HG02642 (cell line): ENCODE measurements around the gene ZNF618.
"Not testable (repeated sequence)": the region's sequence is repeated elsewhere in the genome, so short reads cannot be mapped to it uniquely, and the experiment has no call there.

ENCODE experiments used
- ATAC-seq: cut with Tn5 transposase; IDR thresholded peaks from one replicate; pipeline ENCODE4 v1.9.1; 2021; ENCODE audit warnings: mild to moderate bottlenecking; ENCODE audit not compliant: unreplicated experiment, poor library complexity

ZNF618 gene

GRCh38 chr9:113984639-113985380 is 108.7 kb downstream of the ZNF618 start:
- ATAC-seq, result no peak

GRCh38 chr9:113985968-113986585 is 110.0 kb downstream of the ZNF618 start:
- no peak for ATAC-seq

GRCh38 chr9:113986931-113987330 is 110.8 kb downstream of the ZNF618 start:
- no peak for ATAC-seq

- ATAC-seq, result no peak
These were observed 111.4 kb downstream of the ZNF618 start for GRCh38 chr9:113987526-113987925.

- ATAC-seq, result no peak
These were observed 112.4 kb downstream of the ZNF618 start for GRCh38 chr9:113988385-113989016.

- ATAC-seq, result no peak
These were observed 113.1 kb downstream of the ZNF618 start for GRCh38 chr9:113989017-113989713.

GRCh38 chr9:113989714-113990569 is 113.8 kb downstream of the ZNF618 start:
- ATAC-seq, result no peak

- no peak for ATAC-seq
These were observed 114.4 kb downstream of the ZNF618 start for GRCh38 chr9:113990570-113990907.

GRCh38 chr9:113990975-113991471 is 114.9 kb downstream of the ZNF618 start:
- no peak for ATAC-seq

GRCh38 chr9:113991714-113992113 is 115.6 kb downstream of the ZNF618 start:
- ATAC-seq, result no peak

- no peak for ATAC-seq
These were observed 116.3 kb downstream of the ZNF618 start for GRCh38 chr9:113992276-113992951.

- no peak for ATAC-seq
These were observed 116.9 kb downstream of the ZNF618 start for GRCh38 chr9:113992994-113993393.

GRCh38 chr9:113993838-113994540 is 117.9 kb downstream of the ZNF618 start:
- no peak for ATAC-seq

- ATAC-seq, result no peak
These were observed 119.3 kb downstream of the ZNF618 start for GRCh38 chr9:113995401-113995800.

- ATAC-seq, result no peak
These were observed 119.9 kb downstream of the ZNF618 start for GRCh38 chr9:113995963-113996362.

- ATAC-seq, result no peak
These were observed 120.5 kb downstream of the ZNF618 start for GRCh38 chr9:113996531-113997001.

- ATAC-seq, result not testable (repeated sequence)
These were observed 121.0 kb downstream of the ZNF618 start for GRCh38 chr9:113997064-113997463.

- no peak for ATAC-seq
These were observed 121.5 kb downstream of the ZNF618 start for GRCh38 chr9:113997610-113998009.

GRCh38 chr9:113998114-113998513 is 122.0 kb downstream of the ZNF618 start:
- no peak for ATAC-seq
